ENCODE data around the gene FARSB.
"Not testable (repeated sequence)": the region's sequence is repeated elsewhere in the genome, so short reads cannot be mapped to it uniquely, and the experiment has no call there.

Gene FARSB

GRCh38 chr2:222608081-222608480 lies 47.8 kb downstream of the FARSB start:
- DNase-seq (ENCODE audit: low read depth, low spot score): no peak

DNA sequence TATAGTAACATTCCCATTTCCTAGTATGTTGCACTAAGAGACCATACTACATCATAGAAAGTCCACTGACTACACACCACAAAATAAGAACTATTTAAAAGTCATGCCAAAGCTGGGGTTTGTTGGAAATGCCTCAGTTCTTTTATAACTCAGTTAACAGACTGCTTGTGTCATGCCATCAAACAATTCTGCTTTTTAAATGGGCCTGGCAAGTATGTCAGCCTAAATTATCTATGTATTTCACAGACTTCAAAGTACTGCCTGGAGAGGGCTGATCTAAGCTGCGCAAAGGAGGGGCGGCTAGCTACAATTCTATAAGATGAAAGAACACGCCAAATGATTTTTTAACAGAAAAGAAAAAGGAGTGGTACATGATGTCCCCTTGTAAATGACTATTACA lies 49.6 kb downstream of the FARSB start:
- DNase-seq (ENCODE audit: low read depth, low spot score): no peak

DNA sequence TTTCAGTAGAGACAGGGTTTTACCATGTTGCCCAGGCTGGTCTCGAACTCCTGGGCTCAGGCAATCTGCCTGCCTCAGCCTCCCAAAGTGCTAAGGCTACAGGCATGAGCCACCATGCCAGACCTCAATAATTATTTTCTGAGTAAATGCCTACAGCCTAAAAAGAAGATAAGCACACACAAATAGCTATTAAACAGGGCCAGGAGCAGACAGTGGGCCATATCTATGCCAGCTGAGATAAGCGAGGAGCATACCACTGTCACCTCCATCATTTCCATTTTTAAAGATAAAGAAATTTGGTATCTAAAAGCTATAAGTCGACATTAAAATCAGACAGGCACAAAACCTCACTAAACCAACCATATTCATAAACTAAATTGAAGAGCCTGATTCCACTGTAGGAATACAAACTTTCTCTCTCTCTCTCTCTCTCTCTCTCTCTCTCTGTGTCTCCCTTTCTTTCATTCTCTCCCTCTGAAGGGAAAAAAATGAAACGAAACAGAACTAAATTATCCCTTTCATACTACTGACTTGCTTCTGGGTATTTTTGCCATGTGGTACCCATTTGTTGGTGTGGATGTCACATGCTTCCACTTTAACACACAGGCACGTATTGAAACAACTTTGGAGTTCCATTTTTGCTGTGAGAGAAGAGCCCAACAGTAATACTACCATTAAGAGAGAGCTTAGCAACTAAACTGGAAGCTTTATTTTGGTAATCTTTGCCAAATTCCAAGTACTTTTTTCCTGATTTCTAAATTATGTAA lies 51.0 kb downstream of the FARSB start:
- DNase-seq (ENCODE audit: low read depth, low spot score): no peak

DNA sequence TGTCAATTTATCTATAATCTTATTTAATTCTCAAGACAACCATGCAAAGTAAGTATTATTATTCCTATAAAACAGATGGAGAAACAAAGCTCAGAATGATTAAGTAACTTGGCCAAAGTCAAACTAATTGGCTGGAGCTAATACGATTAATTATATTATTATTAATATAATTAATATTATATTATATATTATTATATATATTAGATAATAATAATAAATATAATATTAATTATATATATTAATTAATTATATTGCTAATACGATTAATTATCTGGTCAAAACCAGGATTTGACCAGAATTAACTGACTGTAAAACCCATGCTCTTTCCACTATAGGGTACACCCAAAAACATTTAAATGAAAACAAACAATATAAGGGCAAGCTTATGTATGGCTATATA lies 52.4 kb downstream of the FARSB start:
- no peak for DNase-seq (ENCODE audit: low read depth, low spot score)

DNA sequence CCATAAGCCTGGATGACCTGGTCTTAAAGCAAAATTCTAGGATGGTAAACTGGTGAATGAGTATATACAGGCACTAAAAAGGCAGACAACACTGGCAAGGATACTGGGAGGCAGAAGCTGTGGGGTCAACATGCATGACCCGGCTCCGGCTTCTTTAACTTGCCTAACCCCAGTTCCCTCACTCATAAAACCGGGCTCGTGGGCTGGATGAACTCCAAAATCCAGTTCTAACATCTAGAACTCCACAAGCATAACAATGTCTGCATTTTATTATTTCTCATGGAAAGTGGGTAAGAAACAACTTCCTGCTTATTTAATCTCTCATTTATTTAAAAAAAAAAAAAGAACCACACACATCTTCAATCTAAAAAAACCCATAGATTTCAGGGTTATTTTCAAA lies 57.3 kb downstream of the FARSB start:
- DNase-seq (ENCODE audit: low read depth, low spot score): no peak

- no peak for DNase-seq (ENCODE audit: low read depth, low spot score)
These were observed 60.3 kb downstream of the FARSB start for GRCh38 chr2:222595581-222595980.

- peak; percentile 37 for DNase-seq (ENCODE audit: low read depth, low spot score)
These were observed 61.2 kb downstream of the FARSB start for GRCh38 chr2:222594679-222595078.

GRCh38 chr2:222592176-222592575 lies 63.7 kb downstream of the FARSB start:
- DNase-seq (ENCODE audit: low read depth, low spot score): no peak

DNA sequence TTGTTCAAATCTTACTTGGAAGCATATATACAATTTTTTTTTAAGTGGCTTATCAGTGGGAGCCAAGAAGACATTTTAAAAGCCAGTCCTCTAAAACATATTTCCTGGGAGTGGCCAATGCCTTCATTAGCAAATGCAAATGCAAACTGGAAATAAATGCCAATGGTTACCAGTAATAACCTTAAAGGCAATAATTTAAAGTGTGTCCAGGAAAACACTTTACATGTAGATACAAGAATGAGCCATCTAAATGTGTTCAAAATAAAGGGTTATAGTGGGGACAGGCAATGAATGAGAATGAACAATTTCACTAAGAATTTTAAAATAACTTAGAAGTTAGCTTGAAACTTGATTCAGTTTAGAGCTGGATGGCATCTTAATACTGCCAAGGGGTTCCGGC lies 64.2 kb downstream of the FARSB start:
- no peak for DNase-seq (ENCODE audit: low read depth, low spot score)

- not testable (repeated sequence) for DNase-seq (ENCODE audit: low read depth, low spot score)
These were observed 71.3 kb downstream of the FARSB start for GRCh38 chr2:222584589-222584988.

GRCh38 chr2:222582928-222583327 lies 73.0 kb downstream of the FARSB start:
- DNase-seq (ENCODE audit: low read depth, low spot score): no peak

GRCh38 chr2:222577341-222577740 lies 78.6 kb downstream of the FARSB start:
- DNase-seq (ENCODE audit: low read depth, low spot score): no peak

DNA sequence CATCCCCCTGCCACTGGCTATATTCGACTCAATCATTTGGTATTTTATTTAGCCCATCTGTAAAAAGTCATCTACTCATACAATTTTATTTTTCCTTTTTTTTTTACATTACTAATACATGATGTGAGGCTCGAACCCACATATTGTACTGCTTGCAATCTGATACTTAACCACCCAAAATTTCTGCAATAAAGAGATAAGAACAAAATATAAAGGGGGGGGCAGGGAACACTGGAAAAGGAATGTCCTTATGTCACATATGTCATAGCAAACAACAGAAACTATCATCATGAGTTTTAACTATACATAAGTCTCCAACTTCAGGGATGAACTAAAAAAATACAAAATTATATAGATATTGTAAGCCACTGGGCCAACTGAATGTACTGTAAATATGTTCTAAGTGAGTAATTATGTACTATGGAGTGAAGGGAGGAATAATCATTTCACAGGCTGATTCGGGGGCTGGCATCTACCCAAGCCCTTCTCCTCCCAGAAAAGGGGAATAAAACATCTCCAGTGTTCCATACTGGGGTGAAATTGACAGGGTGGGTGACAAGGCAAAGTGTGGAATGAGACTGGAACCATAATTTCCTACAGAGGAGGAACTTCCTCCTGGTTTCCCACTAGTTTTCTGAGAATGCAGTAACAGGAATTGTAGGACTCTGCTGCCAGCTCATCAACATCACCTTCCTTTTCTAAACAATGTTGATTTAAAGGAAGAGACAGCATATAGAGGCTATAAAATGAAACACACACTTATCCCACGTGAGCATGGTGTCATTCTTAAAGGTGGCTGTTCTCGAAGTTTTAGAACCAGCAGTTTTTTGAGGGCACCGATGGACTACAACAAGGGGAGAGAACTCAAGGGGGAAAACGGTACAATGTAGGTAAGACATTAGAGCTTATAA lies 79.5 kb downstream of the FARSB start:
- no peak for DNase-seq (ENCODE audit: low read depth, low spot score)

DNA sequence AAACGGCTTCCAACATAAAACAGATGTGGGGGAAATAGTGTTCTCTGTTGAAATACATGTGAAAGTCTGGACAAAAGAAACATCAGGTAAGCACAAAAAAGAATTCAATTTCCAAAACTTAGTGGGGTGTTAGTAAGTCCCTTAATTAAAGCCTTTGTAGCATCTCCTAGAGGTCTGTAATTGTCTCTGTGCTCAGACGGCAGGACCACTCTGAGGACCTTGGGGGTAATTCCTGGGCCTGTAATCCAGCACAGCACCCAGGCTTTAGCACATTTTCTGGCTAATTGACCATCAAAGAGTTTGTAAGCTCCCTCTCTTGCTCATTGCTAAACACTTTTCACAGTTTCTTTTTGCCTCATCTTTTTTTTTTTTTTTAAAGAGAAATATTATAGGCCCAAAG lies 80.3 kb downstream of the FARSB start:
- DNase-seq (ENCODE audit: low read depth, low spot score): no peak

- no peak for DNase-seq (ENCODE audit: low read depth, low spot score)
These were observed 83.1 kb downstream of the FARSB start for GRCh38 chr2:222572751-222573174.

DNA sequence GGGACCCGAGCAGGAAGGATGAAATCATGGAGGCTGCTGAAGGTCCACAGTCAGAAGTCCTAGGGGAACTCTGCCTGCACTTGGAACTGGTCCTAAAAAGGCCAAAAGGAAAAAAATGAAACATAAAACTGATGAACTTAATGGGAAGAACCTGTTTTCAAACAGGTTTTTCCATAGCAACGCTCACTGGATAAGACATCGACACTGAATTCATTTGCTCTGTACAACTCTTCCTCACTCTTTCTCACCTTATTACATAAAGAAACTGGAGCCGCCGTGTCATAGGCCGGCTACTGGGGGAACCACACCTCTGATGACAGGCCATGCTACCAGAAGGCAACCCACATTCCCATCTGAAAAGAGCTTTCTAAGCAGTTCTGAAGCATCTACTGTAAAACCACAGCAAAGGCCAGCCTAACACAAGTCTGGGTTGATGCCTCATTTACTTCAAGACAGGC lies 83.6 kb downstream of the FARSB start:
- no peak for DNase-seq (ENCODE audit: low read depth, low spot score)

GRCh38 chr2:222569826-222570225 lies 86.1 kb downstream of the FARSB start:
- DNase-seq (ENCODE audit: low read depth, low spot score): no peak

DNA sequence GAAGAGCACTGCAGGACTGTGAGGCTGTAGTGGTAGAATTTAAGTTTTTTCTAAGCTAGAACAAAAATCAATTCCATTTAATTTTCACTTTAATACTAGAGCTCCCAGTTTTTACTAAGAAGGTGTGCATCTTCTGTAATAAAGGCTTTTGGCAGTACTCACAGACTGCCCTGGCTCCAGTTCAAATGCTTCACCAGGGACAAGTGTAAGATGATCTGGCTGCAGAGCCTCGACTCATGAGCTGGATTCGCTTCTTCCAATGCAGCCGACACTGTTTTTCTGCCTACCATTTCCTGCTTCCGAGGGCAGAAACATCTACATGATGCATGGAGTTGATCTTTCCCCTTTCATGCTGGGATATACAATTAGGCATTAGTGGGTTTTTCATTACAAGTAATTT lies 87.0 kb downstream of the FARSB start:
- DNase-seq (ENCODE audit: low read depth, low spot score): peak; percentile 39

- no peak for DNase-seq (ENCODE audit: low read depth, low spot score)
These were observed 89.7 kb downstream of the FARSB start for GRCh38 chr2:222566229-222566628.

DNA sequence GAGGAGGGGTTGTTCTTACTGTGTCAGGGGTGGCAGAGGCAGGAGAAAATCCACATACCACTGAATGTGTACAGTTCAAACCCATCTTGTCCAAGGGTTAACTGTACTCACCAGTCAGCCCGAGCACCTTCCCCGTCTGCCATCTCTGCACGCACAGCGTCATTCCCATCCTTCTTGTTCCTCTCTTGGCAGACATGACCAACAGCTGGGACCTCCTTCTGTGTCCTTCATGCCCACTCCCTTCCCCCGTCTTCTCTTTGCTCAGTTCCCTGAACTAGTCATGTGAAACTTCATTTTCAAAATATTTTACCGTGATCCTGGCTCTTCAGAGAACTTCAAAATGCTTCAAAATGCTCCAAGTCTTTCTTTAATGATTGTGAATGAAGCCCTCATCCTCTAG lies 92.0 kb downstream of the FARSB start:
- DNase-seq (ENCODE audit: low read depth, low spot score): no peak

DNA sequence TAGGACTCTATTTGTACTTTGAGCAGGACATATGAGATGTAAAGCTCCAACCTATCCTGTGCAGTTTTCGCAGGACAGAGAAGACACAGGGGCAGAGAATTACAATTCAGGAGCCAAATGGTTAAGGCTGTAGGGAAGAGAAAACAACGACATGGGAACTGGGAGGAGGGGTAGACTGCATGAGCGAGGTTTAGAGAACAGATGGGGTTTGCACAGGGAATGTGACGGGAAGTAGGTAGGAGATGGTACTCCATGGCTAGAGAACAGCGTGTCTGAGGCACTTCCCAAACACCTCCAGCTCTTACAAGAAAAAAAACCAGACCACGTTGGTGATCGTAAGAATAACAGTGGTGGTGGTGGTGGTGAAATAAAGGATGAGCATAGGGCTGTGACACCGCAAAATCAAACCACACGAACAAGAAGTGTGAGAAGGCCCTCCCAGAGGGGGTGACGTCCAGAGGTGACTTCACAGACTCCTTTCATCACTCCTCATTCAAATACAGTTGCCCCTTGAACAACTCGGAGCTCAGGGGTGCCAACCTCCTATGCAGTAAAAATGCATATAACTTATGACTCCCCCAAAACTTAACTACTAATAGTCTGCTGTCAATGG lies 92.7 kb downstream of the FARSB start:
- no peak for DNase-seq (ENCODE audit: low read depth, low spot score)

Data from smooth muscle cell of the brain vasculature (primary cell).